ENCODE measurements around the gene OR10G2.
"Not testable (repeated sequence)": the region's sequence is repeated elsewhere in the genome, so short reads cannot be mapped to it uniquely, and the experiment has no call there.

OR10G2 gene

GRCh38 chr14:21631084-21631483 lies 3.7 kb downstream of the OR10G2 start:
- FAIRE-seq: no peak
- no peak for TF ChIP-seq POLR2A (IDR thresholded peaks at IDR 0.05; ENCODE audit: low read depth, low read length)
- no peak for DNase-seq (ENCODE audit: insufficient read length, low spot score)

GRCh38 chr14:21630503-21630902 lies 4.2 kb downstream of the OR10G2 start:
- not testable (repeated sequence) for FAIRE-seq; DNase-seq (ENCODE audit: insufficient read length, low spot score)

- FAIRE-seq (no peak), DNase-seq (ENCODE audit: insufficient read length, low spot score) (peak; percentile 4)
- TF ChIP-seq POLR2A (IDR thresholded peaks at IDR 0.05; ENCODE audit: low read depth, low read length): no peak
These were observed 8.1 kb downstream of the OR10G2 start for GRCh38 chr14:21626491-21627230.

- DNase-seq (ENCODE audit: insufficient read length, low spot score): no peak
- FAIRE-seq: no peak
- TF ChIP-seq POLR2A (IDR thresholded peaks at IDR 0.05; ENCODE audit: low read depth, low read length): no peak
These were observed 17.1 kb downstream of the OR10G2 start for GRCh38 chr14:21617614-21618013.

GRCh38 chr14:21614240-21614639 lies 20.5 kb downstream of the OR10G2 start:
- no peak for TF ChIP-seq POLR2A (IDR thresholded peaks at IDR 0.05; ENCODE audit: low read depth, low read length)
- DNase-seq (ENCODE audit: insufficient read length, low spot score) (no peak), FAIRE-seq (no peak)

- TF ChIP-seq POLR2A (IDR thresholded peaks at IDR 0.05; ENCODE audit: low read depth, low read length): no peak
- FAIRE-seq: no peak
- no peak for DNase-seq (ENCODE audit: insufficient read length, low spot score)
These were observed 22.4 kb downstream of the OR10G2 start for GRCh38 chr14:21612324-21612723.

DNA sequence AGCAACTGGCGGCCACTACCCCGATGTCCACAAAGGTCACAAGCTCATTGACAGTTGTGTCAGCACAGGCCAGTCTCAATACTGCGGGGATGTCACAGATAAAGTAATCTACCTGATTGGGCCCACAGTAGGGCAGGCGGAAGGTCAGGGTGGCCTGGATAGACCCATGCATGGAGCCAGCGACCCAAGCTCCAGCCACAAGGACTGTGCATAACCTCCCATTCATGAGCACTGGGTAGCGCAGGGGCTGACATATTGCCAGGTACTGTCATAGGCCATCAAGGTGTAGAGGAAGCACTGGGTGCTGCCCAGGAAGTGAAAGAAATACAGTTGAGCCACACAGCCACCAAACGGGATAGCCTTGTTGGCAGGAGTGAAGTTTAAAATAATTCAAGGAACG lies 32.6 kb downstream of the OR10G2 start:
- DNase-seq (ENCODE audit: insufficient read length, low spot score); FAIRE-seq: not testable (repeated sequence)

- TF ChIP-seq POLR2A (IDR thresholded peaks at IDR 0.05; ENCODE audit: low read depth, low read length): no peak
- FAIRE-seq: no peak
- DNase-seq (ENCODE audit: insufficient read length, low spot score): no peak
These were observed 45.4 kb downstream of the OR10G2 start for GRCh38 chr14:21589317-21589716.
